K562 (cell line): Measurements from ENCODE around the gene ERVH48-1. TPM values are rescaled to one million over a fixed set of nuclear protein-coding genes. Genes with fewer than 3 reads are reported as not detected.
A peak's percentile ranks its signal among the peaks of the same experiment; 100 is the strongest.

Experiments used
- ARID2 ChIP-seq: fragments of 450-650 bp; IDR thresholded peaks from 2 replicates; pipeline ENCODE4 v1.6.1; 2017; ENCODE audit warnings: antibody characterized with exemption, mild to moderate bottlenecking
- GATAD2A ChIP-seq: fragments of 450-650 bp; IDR thresholded peaks from 2 replicates; pipeline ENCODE4 v1.6.1; 2017
- HNRNPL ChIP-seq: fragments of 200-400 bp; formaldehyde crosslinking; IDR thresholded peaks from 2 replicates; pipeline ENCODE4 v1.6.1; 2017; ENCODE audit warnings: low read depth, mild to moderate bottlenecking, low read length
- MYBL2 ChIP-seq, 2 experiments: fragments of 450-650 bp in 1 of 2; sonication (generic) in 1 of 2; formaldehyde crosslinking in 1 of 2; IDR thresholded peaks; 2 replicates each; pipeline versions ENCODE4 v1.6.1 to v1.8.1; 2017 to 2022; ENCODE audit warnings: borderline replicate concordance in 1 of 2, inconsistent platforms in 1 of 2, low read depth in 1 of 2, mild to moderate bottlenecking in 1 of 2, missing genetic modification reagents in 1 of 2, moderate library complexity in 1 of 2
- SMAD2 ChIP-seq: fragments of 150-350 bp; IDR thresholded peaks from 2 replicates; pipeline ENCODE4 v1.6.1; 2014; ENCODE audit warnings: low read depth, mild to moderate bottlenecking, low read length
- ZNF134 ChIP-seq: fragments of 250-450 bp; sonication (Bioruptor Pico); conservative IDR thresholded peaks from 2 replicates; pipeline ENCODE4 v1.4.0; 2020
- ZNF184 ChIP-seq: sonication (generic); formaldehyde crosslinking; IDR thresholded peaks from 2 replicates; pipeline ENCODE4 v1.5.0; 2020; ENCODE audit warnings: missing genetic modification reagents
- ZNF785 ChIP-seq: fragments of 250-450 bp; sonication (Bioruptor Pico); IDR thresholded peaks from 2 replicates; pipeline ENCODE4 v1.4.0; 2020; ENCODE audit warnings: mild to moderate bottlenecking
- polyA plus RNA-seq, 8 experiments: library from polyadenylated mRNA; depleted of rRNA in 4 of 8; stranded (reverse) in 5 of 8; unstranded in 3 of 8; fragments of >200 nt; fragmentation: Nextera tagmentation in 2 of 8; fragmentation: Illumina TruSeq in 1 of 8; extraction: Ambion mirVana in 2 of 8; extraction: Trizol in 1 of 8; gene quantifications; 2 replicates each; pipeline versions ENCODE4 v1.2.1 to v1.2.3, GENCODE V29; 2011 to 2014; ENCODE audit warnings: inconsistent platforms in 1 of 8, missing spikeins in 1 of 8
- total RNA-seq, 7 experiments: library from RNA; depleted of rRNA in 6 of 7; stranded (reverse); fragments of >200 nt in 6 of 7; fragmentation: Illumina TruSeq in 2 of 7; extraction: Trizol in 2 of 7; gene quantifications; 2 replicates each; pipeline versions ENCODE4 v1.2.1 to v1.2.3, GENCODE V29; 2011 to 2021; ENCODE audit warnings: low replicate concordance in 1 of 7
- TF ChIP-seq, protein P1 (sequence below), 2 experiments: fragments of 450-650 bp in 1 of 2; IDR thresholded peaks; 2 replicates each; pipeline ENCODE4 v1.6.1; 2011 to 2017; ENCODE audit warnings: low read depth in 2 of 2, antibody characterized with exemption in 1 of 2, borderline replicate concordance in 1 of 2, low read length in 1 of 2, mild to moderate bottlenecking in 1 of 2, mixed read lengths in 1 of 2; ENCODE audit not compliant: control insufficient read depth in 1 of 2
- TF ChIP-seq, protein P2 (sequence below), 2 experiments: fragments of 450-650 bp; formaldehyde crosslinking in 1 of 2; IDR thresholded peaks; 2 replicates each; pipeline versions ENCODE4 v1.4.0 to v1.6.1; 2014 to 2020; ENCODE audit warnings: mild to moderate bottlenecking in 2 of 2, borderline replicate concordance in 1 of 2, low read depth in 1 of 2
- TF ChIP-seq, protein P3 (sequence below): sonication (generic); formaldehyde crosslinking; IDR thresholded peaks from 2 replicates; pipeline ENCODE4 v1.8.0; 2022; ENCODE audit warnings: mild to moderate bottlenecking, missing genetic modification reagents, borderline replicate concordance
- TF ChIP-seq, protein P4 (sequence below): fragments of 450-650 bp; IDR thresholded peaks from 2 replicates; pipeline ENCODE4 v1.6.1; 2016

Gene ERVH48-1
- total and polyA plus RNA-seq, 9 of the 15 experiments (the other 6 are each of a cell fraction or from before 2014, with no cell fraction given) = 0.08 to 0.49 (median 0.16) TPM; not detected in 3

DNA sequence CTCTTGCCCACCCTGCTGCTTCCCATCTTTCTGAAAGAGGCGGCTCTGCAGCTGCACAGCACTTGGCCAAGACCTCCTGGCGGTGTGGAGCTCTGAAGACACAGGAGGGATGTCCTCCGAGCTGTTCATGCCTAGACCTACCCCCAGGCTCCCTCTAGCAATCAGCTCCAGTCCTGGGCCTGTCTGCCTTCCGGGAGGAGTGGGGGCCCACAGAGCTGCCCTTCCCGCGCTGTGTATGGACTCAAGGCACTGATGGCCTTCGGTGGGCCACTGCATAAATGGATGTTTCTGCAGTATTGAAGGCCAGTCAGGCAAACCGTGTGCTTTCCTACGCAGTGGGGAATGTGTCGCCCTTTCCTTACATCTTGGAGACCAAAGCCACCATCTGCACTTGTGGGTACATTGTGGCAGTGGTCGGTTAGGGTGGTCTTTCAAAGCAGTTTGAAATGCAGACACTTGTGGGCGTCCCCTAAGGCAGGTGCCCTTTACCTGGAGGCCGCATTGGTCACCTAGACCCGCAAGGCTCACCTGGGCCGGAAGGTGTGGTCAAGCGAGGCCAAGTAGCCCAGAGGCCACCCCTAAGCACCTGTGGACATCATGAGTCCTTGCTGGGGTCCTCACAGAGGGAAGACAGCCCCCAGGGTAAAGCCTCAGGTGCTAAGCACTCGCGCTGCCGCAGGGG is 48.0 kb upstream of the ERVH48-1 start (continued):
- TF ChIP-seq, protein P1, sequence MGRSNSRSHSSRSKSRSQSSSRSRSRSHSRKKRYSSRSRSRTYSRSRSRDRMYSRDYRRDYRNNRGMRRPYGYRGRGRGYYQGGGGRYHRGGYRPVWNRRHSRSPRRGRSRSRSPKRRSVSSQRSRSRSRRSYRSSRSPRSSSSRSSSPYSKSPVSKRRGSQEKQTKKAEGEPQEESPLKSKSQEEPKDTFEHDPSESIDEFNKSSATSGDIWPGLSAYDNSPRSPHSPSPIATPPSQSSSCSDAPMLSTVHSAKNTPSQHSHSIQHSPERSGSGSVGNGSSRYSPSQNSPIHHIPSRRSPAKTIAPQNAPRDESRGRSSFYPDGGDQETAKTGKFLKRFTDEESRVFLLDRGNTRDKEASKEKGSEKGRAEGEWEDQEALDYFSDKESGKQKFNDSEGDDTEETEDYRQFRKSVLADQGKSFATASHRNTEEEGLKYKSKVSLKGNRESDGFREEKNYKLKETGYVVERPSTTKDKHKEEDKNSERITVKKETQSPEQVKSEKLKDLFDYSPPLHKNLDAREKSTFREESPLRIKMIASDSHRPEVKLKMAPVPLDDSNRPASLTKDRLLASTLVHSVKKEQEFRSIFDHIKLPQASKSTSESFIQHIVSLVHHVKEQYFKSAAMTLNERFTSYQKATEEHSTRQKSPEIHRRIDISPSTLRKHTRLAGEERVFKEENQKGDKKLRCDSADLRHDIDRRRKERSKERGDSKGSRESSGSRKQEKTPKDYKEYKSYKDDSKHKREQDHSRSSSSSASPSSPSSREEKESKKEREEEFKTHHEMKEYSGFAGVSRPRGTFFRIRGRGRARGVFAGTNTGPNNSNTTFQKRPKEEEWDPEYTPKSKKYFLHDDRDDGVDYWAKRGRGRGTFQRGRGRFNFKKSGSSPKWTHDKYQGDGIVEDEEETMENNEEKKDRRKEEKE (IDR thresholded peaks at IDR 0.05; ENCODE audit: borderline replicate concordance in 1 of 2, control insufficient read depth in 1 of 2, low read depth in 2 of 2, low read length in 1 of 2) = no peak
- TF ChIP-seq, protein P2, sequence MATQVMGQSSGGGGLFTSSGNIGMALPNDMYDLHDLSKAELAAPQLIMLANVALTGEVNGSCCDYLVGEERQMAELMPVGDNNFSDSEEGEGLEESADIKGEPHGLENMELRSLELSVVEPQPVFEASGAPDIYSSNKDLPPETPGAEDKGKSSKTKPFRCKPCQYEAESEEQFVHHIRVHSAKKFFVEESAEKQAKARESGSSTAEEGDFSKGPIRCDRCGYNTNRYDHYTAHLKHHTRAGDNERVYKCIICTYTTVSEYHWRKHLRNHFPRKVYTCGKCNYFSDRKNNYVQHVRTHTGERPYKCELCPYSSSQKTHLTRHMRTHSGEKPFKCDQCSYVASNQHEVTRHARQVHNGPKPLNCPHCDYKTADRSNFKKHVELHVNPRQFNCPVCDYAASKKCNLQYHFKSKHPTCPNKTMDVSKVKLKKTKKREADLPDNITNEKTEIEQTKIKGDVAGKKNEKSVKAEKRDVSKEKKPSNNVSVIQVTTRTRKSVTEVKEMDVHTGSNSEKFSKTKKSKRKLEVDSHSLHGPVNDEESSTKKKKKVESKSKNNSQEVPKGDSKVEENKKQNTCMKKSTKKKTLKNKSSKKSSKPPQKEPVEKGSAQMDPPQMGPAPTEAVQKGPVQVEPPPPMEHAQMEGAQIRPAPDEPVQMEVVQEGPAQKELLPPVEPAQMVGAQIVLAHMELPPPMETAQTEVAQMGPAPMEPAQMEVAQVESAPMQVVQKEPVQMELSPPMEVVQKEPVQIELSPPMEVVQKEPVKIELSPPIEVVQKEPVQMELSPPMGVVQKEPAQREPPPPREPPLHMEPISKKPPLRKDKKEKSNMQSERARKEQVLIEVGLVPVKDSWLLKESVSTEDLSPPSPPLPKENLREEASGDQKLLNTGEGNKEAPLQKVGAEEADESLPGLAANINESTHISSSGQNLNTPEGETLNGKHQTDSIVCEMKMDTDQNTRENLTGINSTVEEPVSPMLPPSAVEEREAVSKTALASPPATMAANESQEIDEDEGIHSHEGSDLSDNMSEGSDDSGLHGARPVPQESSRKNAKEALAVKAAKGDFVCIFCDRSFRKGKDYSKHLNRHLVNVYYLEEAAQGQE (IDR thresholded peaks at IDR 0.05; ENCODE audit: borderline replicate concordance) = no peak
- TF ChIP-seq, protein P2 (CRISPR knock-in tag; IDR thresholded peaks at IDR 0.05; ENCODE audit: low read depth) = peak; percentile 27; the same call in 1 of the 2 replicates
- TF ChIP-seq ARID2 (no peak), ZNF184 (no peak), SMAD2 (no peak), HNRNPL (no peak), ZNF785 (CRISPR knock-in tag) (no peak), GATAD2A (no peak), MYBL2 (IDR thresholded peaks at IDR 0.05; ENCODE audit: low read depth) (no peak), MYBL2 (CRISPR knock-in tag; IDR thresholded peaks at IDR 0.05; ENCODE audit: borderline replicate concordance) (no peak), ZNF134 (peak; percentile 3; the same call in 1 of the 2 replicates)
- TF ChIP-seq, protein P3, sequence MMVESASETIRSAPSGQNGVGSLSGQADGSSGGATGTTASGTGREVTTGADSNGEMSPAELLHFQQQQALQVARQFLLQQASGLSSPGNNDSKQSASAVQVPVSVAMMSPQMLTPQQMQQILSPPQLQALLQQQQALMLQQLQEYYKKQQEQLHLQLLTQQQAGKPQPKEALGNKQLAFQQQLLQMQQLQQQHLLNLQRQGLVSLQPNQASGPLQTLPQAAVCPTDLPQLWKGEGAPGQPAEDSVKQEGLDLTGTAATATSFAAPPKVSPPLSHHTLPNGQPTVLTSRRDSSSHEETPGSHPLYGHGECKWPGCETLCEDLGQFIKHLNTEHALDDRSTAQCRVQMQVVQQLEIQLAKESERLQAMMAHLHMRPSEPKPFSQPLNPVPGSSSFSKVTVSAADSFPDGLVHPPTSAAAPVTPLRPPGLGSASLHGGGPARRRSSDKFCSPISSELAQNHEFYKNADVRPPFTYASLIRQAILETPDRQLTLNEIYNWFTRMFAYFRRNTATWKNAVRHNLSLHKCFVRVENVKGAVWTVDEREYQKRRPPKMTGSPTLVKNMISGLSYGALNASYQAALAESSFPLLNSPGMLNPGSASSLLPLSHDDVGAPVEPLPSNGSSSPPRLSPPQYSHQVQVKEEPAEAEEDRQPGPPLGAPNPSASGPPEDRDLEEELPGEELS (CRISPR knock-in tag) = no peak; the same call in 1 of the 2 replicates
- TF ChIP-seq, protein P4, sequence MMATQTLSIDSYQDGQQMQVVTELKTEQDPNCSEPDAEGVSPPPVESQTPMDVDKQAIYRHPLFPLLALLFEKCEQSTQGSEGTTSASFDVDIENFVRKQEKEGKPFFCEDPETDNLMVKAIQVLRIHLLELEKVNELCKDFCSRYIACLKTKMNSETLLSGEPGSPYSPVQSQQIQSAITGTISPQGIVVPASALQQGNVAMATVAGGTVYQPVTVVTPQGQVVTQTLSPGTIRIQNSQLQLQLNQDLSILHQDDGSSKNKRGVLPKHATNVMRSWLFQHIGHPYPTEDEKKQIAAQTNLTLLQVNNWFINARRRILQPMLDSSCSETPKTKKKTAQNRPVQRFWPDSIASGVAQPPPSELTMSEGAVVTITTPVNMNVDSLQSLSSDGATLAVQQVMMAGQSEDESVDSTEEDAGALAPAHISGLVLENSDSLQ = no peak
